Ascending aorta (tissue), 2 donors: ENCODE results near the gene CTNND2. TPM values are rescaled to one million over a fixed set of nuclear protein-coding genes. Genes with fewer than 3 reads are reported as not detected.

ENCODE experiments used
- DNase-seq, 2 donors: peaks; one replicate each; pipeline ENCODE4 v3.0.0-alpha.2; 2019; ENCODE audit warnings: low spot score in 2 of 2
- H3K27ac ChIP-seq, 2 donors: fragments of 200-600 bp; sonication (generic); one replicate each; pipeline ENCODE4 v1.5.1; 2016 to 2017; ENCODE audit warnings: mild to moderate bottlenecking in 1 of 2
- H3K27me3 ChIP-seq: fragments of 200-600 bp; sonication (generic); one replicate; pipeline ENCODE4 v1.5.1; 2017
- H3K36me3 ChIP-seq, 2 donors: fragments of 200-600 bp; sonication (generic); one replicate each; pipeline ENCODE4 v1.5.1; 2016
- H3K4me1 ChIP-seq, 2 donors: fragments of 200-600 bp; sonication (generic); one replicate each; pipeline ENCODE4 v1.5.1; 2016 to 2017; ENCODE audit warnings: mild to moderate bottlenecking in 1 of 2
- H3K4me3 ChIP-seq, 2 donors: fragments of 200-600 bp; sonication (generic); one replicate each; pipeline ENCODE4 v1.5.1; 2016 to 2017; ENCODE audit warnings: mild to moderate bottlenecking in 1 of 2
- H3K9me3 ChIP-seq, 2 donors: fragments of 200-600 bp; sonication (generic); one replicate each; pipeline ENCODE4 v1.5.1; 2016
- CTCF ChIP-seq, 3 experiments: fragments of 200-600 bp in 2 of 3; fragments of 450-650 bp in 1 of 3; sonication (generic) in 2 of 3; IDR thresholded peaks; one replicate each; pipeline ENCODE4 v1.5.1; 2016 to 2019; ENCODE audit warnings: antibody characterized with exemption in 3 of 3, mild to moderate bottlenecking in 1 of 3, moderate library complexity in 1 of 3
- intact Hi-C: fragments of 100-400 bp; cut with DNase I; formaldehyde crosslinking; loops from one replicate; pipeline ENCODE4 v1.15.1; 2023
- total RNA-seq: library from RNA; depleted of rRNA; stranded (reverse); fragments of >200 nt; gene quantifications from one replicate; pipeline ENCODE4 v1.1.0, GENCODE V29; 2016

CTNND2 gene
- total RNA-seq, 1 donor from 2014 or later: 0.11 TPM

- DNase-seq: no peak
- Histone ChIP-seq H3K4me3 (no peak overlapping the region), H3K36me3 (no peaks in the 10 kb centered on the region), H3K9me3 (no peaks in the 10 kb centered on the region), H3K27me3 (no peaks in the 10 kb centered on the region), H3K27ac (no peak overlapping the region), H3K4me1 (no peaks in the 10 kb centered on the region)
- intact Hi-C loops: no loop called here
- no peak for TF ChIP-seq CTCF (IDR thresholded peaks at IDR 0.05)
Measured at GRCh38 chr5:11504065-11504885, 400.0 kb downstream of the CTNND2 start.

DNA sequence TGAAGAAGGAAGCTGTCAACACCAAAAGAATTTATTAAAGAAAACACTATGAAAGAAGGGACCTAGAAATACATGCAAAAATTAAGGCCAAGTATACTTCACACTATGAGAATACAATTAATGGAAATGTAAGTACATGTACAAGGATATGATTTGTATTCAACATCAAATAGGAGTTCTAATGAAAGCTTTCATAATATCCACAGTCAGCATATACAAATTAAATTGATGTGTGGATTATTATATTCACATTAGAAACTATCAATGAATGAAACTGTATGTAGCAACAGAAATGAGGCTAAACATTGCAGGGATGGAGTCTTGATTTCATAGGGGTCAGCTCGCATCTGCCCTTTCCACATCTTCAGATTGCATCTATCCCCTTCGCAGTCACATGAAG is 401.5 kb downstream of the CTNND2 start:
- intact Hi-C loops: no loop called here
- no peak for DNase-seq
- no peak overlapping the region for H3K27ac ChIP-seq
- H3K4me3 ChIP-seq: no peak overlapping the region
- no peaks in the 10 kb centered on the region for H3K27me3 ChIP-seq
- no peaks in the 10 kb centered on the region for H3K36me3 ChIP-seq
- no peaks in the 10 kb centered on the region for H3K9me3 ChIP-seq
- H3K4me1 ChIP-seq: no peaks in the 10 kb centered on the region
- no peak for TF ChIP-seq CTCF (IDR thresholded peaks at IDR 0.05)

DNA sequence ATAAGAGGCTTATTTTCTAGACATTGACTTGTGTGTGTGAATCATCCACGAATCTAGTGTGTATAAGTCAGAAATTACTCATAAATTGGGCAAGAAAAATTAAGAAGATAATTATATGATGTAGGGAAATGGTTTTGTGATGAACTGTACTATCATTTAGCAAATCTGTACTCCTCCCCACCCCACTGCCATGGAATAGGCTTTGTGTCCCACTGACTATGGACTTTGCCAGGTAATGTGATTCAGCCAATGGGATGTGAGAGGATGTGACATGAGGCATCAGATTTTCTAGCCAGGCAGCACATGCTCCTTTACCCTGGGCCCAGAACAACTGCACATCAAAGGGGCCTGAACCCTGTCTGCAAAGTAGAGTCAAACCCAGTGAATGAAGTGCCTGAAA is 406.6 kb downstream of the CTNND2 start:
- Histone ChIP-seq H3K4me3 (no peak overlapping the region), H3K9me3 (no peaks in the 10 kb centered on the region), H3K27me3 (no peaks in the 10 kb centered on the region), H3K4me1 (no peaks in the 10 kb centered on the region), H3K27ac (no peak overlapping the region), H3K36me3 (no peaks in the 10 kb centered on the region)
- no peak for DNase-seq
- intact Hi-C loops: no loop called here
- no peak for TF ChIP-seq CTCF (IDR thresholded peaks at IDR 0.05)

DNA sequence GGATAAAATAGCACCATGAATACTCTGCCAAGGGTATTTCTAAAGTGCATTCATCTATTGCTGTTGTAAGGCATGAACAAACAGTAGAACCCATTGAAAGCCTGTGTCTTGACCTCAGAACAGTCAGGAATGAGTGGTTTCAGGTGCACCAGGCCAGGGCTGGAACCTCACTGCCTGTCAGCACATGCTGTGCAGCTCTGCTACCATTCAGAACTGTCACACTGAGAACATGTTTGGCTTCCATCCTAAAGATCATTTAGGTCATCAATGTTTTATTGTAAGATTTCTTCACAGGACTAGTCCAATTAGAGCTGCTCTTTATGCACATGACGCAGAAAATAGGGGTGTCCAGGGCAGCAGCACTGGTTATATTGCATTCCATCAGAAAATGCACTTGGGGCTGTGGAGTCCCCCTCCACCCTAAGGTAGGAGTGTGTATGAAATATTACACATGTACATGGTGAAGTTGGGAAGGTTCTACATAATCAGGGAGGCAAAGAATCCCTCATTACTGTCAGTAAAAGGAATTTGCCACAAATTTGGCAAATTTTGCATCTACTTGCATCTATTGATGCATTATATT is 408.0 kb downstream of the CTNND2 start:
- Histone ChIP-seq H3K27ac (no peak overlapping the region), H3K9me3 (no peaks in the 10 kb centered on the region), H3K4me1 (no peaks in the 10 kb centered on the region), H3K27me3 (no peaks in the 10 kb centered on the region), H3K4me3 (no peak overlapping the region), H3K36me3 (no peaks in the 10 kb centered on the region)
- DNase-seq: no peak
- TF ChIP-seq CTCF (IDR thresholded peaks at IDR 0.05): no peak
- intact Hi-C loops: no loop called here

- no peaks in the 10 kb centered on the region for H3K4me1 ChIP-seq
- no peak for DNase-seq
- intact Hi-C loops: no loop called here
- TF ChIP-seq CTCF (IDR thresholded peaks at IDR 0.05): no peak
- H3K9me3 ChIP-seq: no peaks in the 10 kb centered on the region
- H3K4me3 ChIP-seq: no peak overlapping the region
- H3K27ac ChIP-seq: no peak overlapping the region
- H3K27me3 ChIP-seq: no peaks in the 10 kb centered on the region
- no peaks in the 10 kb centered on the region for H3K36me3 ChIP-seq
Measured at GRCh38 chr5:11494340-11494739, 409.9 kb downstream of the CTNND2 start.
